ENCODE results near the gene TMEM45A.

DNA sequence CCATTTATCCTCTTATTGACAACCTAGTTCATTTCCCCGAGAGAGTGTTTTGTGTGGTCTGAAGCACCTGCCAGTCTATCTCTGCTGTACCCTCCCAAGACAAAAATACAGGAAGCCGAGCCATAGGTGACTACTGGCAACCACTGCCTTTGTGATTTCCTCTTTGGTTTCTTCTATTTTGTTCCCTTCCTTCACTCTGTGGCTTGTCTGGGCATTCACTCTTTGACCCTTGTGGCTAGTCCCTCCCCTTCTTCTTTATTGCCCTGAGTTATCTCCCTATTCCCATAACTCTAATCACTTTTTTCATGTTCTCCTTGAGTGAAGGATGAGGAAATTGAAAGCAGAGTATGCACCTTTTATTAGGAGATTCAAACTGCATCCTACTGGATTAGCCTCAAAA lies 116.9 kb downstream of the TMEM45A start, which contains the start of gene ADGRG7:
- TF ChIP-seq, protein P1, sequence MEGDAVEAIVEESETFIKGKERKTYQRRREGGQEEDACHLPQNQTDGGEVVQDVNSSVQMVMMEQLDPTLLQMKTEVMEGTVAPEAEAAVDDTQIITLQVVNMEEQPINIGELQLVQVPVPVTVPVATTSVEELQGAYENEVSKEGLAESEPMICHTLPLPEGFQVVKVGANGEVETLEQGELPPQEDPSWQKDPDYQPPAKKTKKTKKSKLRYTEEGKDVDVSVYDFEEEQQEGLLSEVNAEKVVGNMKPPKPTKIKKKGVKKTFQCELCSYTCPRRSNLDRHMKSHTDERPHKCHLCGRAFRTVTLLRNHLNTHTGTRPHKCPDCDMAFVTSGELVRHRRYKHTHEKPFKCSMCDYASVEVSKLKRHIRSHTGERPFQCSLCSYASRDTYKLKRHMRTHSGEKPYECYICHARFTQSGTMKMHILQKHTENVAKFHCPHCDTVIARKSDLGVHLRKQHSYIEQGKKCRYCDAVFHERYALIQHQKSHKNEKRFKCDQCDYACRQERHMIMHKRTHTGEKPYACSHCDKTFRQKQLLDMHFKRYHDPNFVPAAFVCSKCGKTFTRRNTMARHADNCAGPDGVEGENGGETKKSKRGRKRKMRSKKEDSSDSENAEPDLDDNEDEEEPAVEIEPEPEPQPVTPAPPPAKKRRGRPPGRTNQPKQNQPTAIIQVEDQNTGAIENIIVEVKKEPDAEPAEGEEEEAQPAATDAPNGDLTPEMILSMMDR (conservative IDR thresholded peaks at IDR 0.05 in 1 of 2, IDR thresholded peaks at IDR 0.05 in 1 of 2; ENCODE audit: extremely low read depth in 1 of 2, insufficient read depth in 1 of 2, low read depth in 1 of 2, low read length in 2 of 2), result no peak
- TF ChIP-seq EZH2 (IDR thresholded peaks at IDR 0.05; ENCODE audit: borderline replicate concordance, low read length), result no peak
